HUES64 (cell line): Measurements from ENCODE around the gene CPEB1.
"Not testable (repeated sequence)": the region's sequence is repeated elsewhere in the genome, so short reads cannot be mapped to it uniquely, and the experiment has no call there.

Experiments used
- H3K27ac ChIP-seq: 2 replicates; pipeline ENCODE4 v1.7.0; 2013; ENCODE audit warnings: low read depth, low read length, inconsistent platforms
- H3K27me3 ChIP-seq: 2 replicates; pipeline ENCODE4 v1.6.1; 2013; ENCODE audit warnings: mild to moderate bottlenecking, low read length; ENCODE audit not compliant: insufficient read depth
- H3K36me3 ChIP-seq: 2 replicates; pipeline ENCODE4 v1.6.1; 2013; ENCODE audit warnings: mild to moderate bottlenecking, low read length; ENCODE audit not compliant: insufficient read depth
- H3K4me1 ChIP-seq: 2 replicates; pipeline ENCODE4 v1.6.1; 2013; ENCODE audit warnings: mild to moderate bottlenecking, low read length, moderate library complexity; ENCODE audit not compliant: insufficient read depth
- H3K4me3 ChIP-seq: 2 replicates; pipeline ENCODE4 v1.5.1; 2013; ENCODE audit warnings: mild to moderate bottlenecking, low read length, moderate library complexity
- H3K9ac ChIP-seq: 2 replicates; pipeline ENCODE4 v1.6.1; 2013; ENCODE audit warnings: mild to moderate bottlenecking, low read depth, low read length
- H3K9me3 ChIP-seq: 2 replicates; pipeline ENCODE4 v1.6.1; 2013; ENCODE audit warnings: low read depth, low read length; ENCODE audit not compliant: insufficient read depth
- WGBS: fragments of 150-250, 120-280 bp; methylation state at CpG from one replicate; pipeline ENCODE4 v1.1.7; 2013; ENCODE audit warnings: missing lambda C conversion rate; 5-methylcytosine and 5-hydroxymethylcytosine counted together

The CPEB1 gene

DNA sequence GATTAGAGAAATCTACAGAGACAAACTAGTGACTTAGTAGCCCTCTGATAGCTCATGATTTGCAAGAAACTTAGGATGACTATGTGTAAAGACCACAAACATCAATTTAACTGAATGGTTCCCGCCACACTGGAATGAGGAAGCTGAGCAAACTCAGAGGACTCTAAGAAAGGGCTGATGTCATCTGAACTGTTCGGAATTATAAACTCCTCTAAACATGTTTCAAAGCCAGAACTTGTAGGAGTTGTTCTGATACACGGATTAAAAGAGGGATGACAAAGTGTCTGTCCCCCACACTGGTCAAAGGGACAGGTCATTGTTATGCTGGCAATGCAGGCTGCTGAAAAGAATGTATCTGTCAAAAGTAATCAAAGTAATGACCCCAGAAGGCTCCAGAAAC, 141.3 kb downstream of the CPEB1 start:
- H3K9ac ChIP-seq, H3K36me3 ChIP-seq, H3K4me3 ChIP-seq, H3K27ac ChIP-seq, H3K4me1 ChIP-seq, H3K27me3 ChIP-seq, H3K9me3 ChIP-seq: not testable (repeated sequence)
- WGBS, result no CpG with 5 or more reads among the region's 3 CpGs

DNA sequence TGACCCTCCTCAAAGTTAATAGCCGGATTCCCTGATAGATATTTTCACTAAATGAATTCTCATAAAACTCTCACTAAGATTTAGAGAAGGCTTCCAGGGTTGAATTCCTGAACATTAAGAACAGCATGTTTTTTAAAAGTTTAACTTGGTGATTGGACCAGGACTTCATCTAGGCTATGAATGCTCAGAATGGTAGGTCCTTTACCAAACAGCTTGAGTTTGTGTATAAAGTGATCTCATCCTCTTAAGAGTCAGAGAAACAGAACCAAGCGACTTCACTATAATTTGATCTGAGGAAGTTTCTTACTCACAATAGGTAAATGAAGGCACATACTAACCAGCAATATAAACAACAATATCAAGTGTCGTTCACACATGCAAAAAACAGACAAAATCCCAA, 143.1 kb downstream of the CPEB1 start:
- H3K4me1 ChIP-seq, H3K9ac ChIP-seq, H3K9me3 ChIP-seq, H3K4me3 ChIP-seq, H3K36me3 ChIP-seq, H3K27ac ChIP-seq, H3K27me3 ChIP-seq: not testable (repeated sequence)
- WGBS, result 100% methylated on average over 1 of the region's 3 CpGs

DNA sequence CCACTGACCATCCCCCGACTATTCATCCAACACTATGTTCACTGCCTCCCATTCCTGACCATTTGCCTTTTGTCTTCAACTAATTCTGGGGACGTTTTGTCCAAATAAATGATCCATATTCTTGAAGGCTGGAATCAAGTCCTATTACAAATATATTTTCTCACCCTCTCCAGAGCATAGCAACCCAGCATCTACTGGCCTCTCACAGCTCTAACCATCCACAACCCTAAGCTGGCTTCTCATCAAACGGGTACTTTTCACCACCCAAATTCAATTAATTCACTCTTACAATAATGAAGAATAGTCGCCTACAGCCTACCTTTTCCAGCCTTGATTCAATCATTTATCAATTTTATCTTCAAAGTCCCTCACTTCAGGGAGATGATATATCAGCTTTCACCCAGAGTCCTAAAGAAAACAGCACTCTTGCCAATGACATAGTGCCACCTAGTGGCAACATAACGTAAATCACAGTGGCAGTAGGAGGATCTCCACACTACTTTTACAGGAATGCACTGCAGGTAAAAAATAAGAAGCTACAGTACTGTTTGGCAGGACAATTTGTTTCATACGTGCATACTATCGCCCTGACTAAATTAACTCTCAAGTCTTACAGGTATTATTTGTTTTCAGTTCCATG, 144.3 kb downstream of the CPEB1 start:
- H3K9ac ChIP-seq, H3K9me3 ChIP-seq: not testable (repeated sequence)
- WGBS, result 93% methylated on average over 1 of the region's 7 CpGs

DNA sequence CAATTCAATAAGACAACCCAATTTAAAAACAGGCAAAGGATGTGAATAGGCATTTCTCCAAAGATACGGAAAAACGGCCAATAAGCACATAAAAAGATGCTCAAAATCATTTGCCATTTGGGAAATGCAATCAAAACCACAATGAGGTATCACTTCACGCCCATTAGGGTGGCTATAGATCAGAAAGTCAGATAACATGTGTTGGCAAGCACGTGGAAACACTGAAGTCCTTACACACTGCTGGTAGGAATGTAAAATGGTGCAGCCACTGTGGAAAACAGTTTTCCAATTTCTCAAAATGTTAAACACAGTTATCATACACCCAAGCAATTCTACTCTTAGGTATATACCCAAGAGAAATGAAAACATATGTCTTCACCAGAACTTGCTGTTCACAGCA, 146.4 kb downstream of the CPEB1 start:
- H3K4me3 ChIP-seq, H3K4me1 ChIP-seq, H3K9ac ChIP-seq, H3K9me3 ChIP-seq, H3K36me3 ChIP-seq, H3K27ac ChIP-seq, H3K27me3 ChIP-seq: not testable (repeated sequence)
- WGBS, result 100% methylated on average over 2 of the region's 4 CpGs

More for the DNA sequence above, 144.3 kb downstream of the CPEB1 start:
- H3K4me1 ChIP-seq, H3K36me3 ChIP-seq, H3K27me3 ChIP-seq, H3K27ac ChIP-seq, H3K4me3 ChIP-seq: not testable (repeated sequence)

DNA sequence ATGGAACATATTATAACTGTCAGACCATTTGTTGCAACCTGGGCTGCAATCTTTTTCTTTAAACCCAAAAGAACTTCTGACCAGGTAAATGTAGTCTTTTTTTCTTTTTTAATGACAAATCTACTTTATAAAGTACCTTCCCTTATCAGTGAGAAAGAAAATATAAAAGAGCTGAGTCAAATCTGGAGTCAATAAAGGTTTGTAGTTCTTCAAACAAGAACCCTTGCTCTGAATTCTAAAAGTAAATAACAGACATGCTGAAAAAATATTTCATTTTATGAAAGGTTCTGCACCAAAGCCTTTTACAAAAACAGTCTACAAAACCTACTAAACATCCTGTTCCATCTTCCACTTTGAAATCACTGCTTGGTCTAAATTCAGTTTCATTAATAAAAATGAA, 149.2 kb downstream of the CPEB1 start:
- H3K9me3 ChIP-seq, H3K27me3 ChIP-seq, H3K9ac ChIP-seq, H3K4me3 ChIP-seq, H3K4me1 ChIP-seq, H3K27ac ChIP-seq, H3K36me3 ChIP-seq: not testable (repeated sequence)
